Suprapubic skin (tissue), 3 donors: ENCODE measurements around the gene AMBP.

Experiments used
- POLR2A ChIP-seq, 2 donors: fragments of 450-650 bp; IDR thresholded peaks; one replicate each; pipeline ENCODE4 v1.6.1; 2017; ENCODE audit warnings: antibody characterized with exemption in 2 of 2, mild to moderate bottlenecking in 2 of 2, moderate library complexity in 2 of 2
- TF ChIP-seq, protein P1 (sequence below), 2 donors: fragments of 200-600 bp in 1 of 2; fragments of 450-650 bp in 1 of 2; sonication (generic) in 1 of 2; IDR thresholded peaks; one replicate each; pipeline ENCODE4 v1.5.1; 2016 to 2019; ENCODE audit warnings: antibody characterized with exemption in 2 of 2, mild to moderate bottlenecking in 1 of 2, moderate library complexity in 1 of 2

DNA sequence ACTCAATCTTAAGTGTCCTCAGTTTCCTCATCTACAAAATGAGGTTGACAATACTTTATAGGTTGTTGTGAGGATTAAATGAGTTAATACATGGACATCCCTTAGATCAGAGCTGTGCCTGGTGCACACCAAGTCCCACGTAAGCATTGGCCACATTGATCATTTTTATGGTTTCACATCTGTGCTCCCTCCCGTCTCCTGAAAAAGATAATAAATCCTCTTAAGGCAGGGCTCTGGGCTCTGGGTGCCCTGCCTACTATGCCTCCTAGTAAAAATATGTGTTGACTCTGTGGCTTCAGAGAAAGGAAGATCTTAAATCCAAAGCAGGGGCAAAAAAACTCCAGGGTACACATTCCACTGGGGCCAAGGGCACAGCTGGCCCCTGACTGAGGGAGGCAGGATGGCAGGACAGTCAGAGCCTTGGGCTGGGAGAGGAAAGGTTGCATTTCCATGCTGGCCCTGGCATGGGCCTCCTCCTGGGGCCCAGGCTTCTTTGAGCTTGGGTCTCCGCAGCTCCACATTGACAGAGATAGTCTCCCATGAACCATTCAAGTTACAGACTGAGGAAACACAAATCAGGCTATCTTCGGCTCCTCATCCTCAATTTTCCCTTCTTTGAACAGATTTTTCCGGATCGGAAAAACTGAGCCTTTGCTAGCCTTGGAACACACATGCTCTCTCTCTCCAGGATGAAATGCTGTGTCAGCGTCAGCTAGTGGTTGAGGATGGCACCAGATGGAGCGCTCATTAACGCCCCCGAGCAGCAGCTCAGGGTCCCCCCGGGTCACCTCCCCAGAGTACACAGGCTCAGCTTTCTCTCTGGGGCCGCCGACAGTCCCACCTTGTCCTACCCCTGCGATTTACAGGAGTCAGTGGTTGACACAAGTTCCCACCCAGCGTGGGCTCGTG, 43.4 kb upstream of the AMBP start:
- TF ChIP-seq, protein P1, sequence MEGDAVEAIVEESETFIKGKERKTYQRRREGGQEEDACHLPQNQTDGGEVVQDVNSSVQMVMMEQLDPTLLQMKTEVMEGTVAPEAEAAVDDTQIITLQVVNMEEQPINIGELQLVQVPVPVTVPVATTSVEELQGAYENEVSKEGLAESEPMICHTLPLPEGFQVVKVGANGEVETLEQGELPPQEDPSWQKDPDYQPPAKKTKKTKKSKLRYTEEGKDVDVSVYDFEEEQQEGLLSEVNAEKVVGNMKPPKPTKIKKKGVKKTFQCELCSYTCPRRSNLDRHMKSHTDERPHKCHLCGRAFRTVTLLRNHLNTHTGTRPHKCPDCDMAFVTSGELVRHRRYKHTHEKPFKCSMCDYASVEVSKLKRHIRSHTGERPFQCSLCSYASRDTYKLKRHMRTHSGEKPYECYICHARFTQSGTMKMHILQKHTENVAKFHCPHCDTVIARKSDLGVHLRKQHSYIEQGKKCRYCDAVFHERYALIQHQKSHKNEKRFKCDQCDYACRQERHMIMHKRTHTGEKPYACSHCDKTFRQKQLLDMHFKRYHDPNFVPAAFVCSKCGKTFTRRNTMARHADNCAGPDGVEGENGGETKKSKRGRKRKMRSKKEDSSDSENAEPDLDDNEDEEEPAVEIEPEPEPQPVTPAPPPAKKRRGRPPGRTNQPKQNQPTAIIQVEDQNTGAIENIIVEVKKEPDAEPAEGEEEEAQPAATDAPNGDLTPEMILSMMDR (IDR thresholded peaks at IDR 0.05): no peak
- no peak for TF ChIP-seq POLR2A (IDR thresholded peaks at IDR 0.05)
